ENCODE results near the gene LYRM4. TPM values are rescaled to one million over a fixed set of nuclear protein-coding genes. Genes with fewer than 3 reads are reported as not detected.

LYRM4 gene
- total and polyA plus RNA-seq, 2 experiments from 2014 or later = 51.0 to 62.0 TPM

DNA sequence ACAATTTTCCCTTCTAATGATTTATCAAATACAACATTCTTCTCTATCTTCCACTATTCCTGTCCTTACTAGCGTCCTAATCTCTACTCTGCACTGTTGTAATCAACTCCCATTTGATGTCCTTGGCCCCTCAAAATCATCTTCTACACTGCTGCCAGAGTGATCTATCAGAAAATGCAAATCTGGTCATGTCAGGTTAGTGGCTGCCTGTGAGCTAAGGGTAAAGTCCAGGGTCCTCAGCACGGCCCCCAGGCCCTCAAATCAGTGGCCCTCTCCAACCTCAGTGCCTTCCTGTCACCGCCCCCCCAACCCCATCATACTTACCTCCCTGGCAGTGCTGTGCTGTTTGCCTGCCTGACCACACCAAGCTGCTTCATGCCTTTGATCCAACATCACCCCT, 3.8 kb downstream of the LYRM4 start (continued):
- TF ChIP-seq, protein P1, sequence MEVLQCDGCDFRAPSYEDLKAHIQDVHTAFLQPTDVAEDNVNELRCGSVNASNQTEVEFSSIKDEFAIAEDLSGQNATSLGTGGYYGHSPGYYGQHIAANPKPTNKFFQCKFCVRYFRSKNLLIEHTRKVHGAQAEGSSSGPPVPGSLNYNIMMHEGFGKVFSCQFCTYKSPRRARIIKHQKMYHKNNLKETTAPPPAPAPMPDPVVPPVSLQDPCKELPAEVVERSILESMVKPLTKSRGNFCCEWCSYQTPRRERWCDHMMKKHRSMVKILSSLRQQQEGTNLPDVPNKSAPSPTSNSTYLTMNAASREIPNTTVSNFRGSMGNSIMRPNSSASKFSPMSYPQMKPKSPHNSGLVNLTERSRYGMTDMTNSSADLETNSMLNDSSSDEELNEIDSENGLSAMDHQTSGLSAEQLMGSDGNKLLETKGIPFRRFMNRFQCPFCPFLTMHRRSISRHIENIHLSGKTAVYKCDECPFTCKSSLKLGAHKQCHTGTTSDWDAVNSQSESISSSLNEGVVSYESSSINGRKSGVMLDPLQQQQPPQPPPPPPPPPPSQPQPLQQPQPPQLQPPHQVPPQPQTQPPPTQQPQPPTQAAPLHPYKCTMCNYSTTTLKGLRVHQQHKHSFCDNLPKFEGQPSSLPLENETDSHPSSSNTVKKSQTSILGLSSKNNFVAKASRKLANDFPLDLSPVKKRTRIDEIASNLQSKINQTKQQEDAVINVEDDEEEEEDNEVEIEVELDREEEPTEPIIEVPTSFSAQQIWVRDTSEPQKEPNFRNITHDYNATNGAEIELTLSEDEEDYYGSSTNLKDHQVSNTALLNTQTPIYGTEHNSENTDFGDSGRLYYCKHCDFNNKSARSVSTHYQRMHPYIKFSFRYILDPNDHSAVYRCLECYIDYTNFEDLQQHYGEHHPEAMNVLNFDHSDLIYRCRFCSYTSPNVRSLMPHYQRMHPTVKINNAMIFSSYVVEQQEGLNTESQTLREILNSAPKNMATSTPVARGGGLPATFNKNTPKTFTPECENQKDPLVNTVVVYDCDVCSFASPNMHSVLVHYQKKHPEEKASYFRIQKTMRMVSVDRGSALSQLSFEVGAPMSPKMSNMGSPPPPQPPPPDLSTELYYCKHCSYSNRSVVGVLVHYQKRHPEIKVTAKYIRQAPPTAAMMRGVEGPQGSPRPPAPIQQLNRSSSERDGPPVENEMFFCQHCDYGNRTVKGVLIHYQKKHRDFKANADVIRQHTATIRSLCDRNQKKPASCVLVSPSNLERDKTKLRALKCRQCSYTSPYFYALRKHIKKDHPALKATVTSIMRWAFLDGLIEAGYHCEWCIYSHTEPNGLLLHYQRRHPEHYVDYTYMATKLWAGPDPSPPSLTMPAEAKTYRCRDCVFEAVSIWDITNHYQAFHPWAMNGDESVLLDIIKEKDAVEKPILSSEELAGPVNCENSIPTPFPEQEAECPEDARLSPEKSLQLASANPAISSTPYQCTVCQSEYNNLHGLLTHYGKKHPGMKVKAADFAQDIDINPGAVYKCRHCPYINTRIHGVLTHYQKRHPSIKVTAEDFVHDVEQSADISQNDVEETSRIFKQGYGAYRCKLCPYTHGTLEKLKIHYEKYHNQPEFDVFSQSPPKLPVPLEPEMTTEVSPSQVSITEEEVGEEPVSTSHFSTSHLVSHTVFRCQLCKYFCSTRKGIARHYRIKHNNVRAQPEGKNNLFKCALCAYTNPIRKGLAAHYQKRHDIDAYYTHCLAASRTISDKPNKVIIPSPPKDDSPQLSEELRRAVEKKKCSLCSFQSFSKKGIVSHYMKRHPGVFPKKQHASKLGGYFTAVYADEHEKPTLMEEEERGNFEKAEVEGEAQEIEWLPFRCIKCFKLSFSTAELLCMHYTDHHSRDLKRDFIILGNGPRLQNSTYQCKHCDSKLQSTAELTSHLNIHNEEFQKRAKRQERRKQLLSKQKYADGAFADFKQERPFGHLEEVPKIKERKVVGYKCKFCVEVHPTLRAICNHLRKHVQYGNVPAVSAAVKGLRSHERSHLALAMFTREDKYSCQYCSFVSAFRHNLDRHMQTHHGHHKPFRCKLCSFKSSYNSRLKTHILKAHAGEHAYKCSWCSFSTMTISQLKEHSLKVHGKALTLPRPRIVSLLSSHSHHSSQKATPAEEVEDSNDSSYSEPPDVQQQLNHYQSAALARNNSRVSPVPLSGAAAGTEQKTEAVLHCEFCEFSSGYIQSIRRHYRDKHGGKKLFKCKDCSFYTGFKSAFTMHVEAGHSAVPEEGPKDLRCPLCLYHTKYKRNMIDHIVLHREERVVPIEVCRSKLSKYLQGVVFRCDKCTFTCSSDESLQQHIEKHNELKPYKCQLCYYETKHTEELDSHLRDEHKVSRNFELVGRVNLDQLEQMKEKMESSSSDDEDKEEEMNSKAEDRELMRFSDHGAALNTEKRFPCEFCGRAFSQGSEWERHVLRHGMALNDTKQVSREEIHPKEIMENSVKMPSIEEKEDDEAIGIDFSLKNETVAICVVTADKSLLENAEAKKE (CRISPR knock-in tag; IDR thresholded peaks at IDR 0.05) = no peak
- TF ChIP-seq, protein P2, sequence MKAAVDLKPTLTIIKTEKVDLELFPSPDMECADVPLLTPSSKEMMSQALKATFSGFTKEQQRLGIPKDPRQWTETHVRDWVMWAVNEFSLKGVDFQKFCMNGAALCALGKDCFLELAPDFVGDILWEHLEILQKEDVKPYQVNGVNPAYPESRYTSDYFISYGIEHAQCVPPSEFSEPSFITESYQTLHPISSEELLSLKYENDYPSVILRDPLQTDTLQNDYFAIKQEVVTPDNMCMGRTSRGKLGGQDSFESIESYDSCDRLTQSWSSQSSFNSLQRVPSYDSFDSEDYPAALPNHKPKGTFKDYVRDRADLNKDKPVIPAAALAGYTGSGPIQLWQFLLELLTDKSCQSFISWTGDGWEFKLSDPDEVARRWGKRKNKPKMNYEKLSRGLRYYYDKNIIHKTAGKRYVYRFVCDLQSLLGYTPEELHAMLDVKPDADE (IDR thresholded peaks at IDR 0.05) = no peak
- TF ChIP-seq EZH2 (IDR thresholded peaks at IDR 0.05; ENCODE audit: low read depth, unreplicated experiment) = no peak
- no peak for TF ChIP-seq ZNF331 (CRISPR knock-in tag; IDR thresholded peaks at IDR 0.05; ENCODE audit: low read depth)
- TF ChIP-seq POLR2AphosphoS5 (IDR thresholded peaks at IDR 0.05; ENCODE audit: low read depth) = no peak
- TF ChIP-seq, protein P3, sequence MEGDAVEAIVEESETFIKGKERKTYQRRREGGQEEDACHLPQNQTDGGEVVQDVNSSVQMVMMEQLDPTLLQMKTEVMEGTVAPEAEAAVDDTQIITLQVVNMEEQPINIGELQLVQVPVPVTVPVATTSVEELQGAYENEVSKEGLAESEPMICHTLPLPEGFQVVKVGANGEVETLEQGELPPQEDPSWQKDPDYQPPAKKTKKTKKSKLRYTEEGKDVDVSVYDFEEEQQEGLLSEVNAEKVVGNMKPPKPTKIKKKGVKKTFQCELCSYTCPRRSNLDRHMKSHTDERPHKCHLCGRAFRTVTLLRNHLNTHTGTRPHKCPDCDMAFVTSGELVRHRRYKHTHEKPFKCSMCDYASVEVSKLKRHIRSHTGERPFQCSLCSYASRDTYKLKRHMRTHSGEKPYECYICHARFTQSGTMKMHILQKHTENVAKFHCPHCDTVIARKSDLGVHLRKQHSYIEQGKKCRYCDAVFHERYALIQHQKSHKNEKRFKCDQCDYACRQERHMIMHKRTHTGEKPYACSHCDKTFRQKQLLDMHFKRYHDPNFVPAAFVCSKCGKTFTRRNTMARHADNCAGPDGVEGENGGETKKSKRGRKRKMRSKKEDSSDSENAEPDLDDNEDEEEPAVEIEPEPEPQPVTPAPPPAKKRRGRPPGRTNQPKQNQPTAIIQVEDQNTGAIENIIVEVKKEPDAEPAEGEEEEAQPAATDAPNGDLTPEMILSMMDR (conservative IDR thresholded peaks at IDR 0.05; ENCODE audit: low read depth in 2 of 2) = no peak

DNA sequence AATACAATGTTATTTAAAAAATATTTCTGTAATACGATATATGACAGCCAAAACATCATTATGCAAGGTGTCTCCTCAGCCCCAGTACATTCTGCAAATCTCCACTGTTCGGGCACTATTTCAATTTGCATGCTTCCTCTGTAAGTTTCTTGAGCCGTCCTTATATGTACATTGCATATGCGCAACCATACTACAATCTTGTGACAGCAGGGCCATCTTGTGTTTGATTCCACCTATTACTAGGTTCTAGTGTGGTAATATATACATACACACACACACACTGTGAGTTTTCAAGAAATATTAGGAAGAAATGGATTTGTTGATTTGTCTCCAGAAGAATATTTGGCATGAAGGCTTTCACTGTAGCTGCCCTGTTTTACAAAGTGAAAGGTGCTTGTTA, 9.8 kb downstream of the LYRM4 start:
- Histone ChIP-seq H4K20me1 (replicated peaks; ENCODE audit: insufficient read depth) (peaks cover 55% of the 10 kb centered on the region), H3K36me3 (ENCODE audit: insufficient read depth) (no peaks in the 10 kb centered on the region), H3K27ac (ENCODE audit: low read depth) (no peak overlapping the region), H3K4me3 (no peak overlapping the region), H3K4me2 (no peak overlapping the region), H3K4me1 (ENCODE audit: insufficient read depth) (no peaks in the 10 kb centered on the region), H3K79me2 (replicated peaks; ENCODE audit: insufficient read depth) (peaks cover 83% of the 10 kb centered on the region), H3F3A (replicated peaks; ENCODE audit: low read depth) (no peaks in the 10 kb centered on the region), H3K9me2 (ENCODE audit: insufficient read depth) (no peaks in the 10 kb centered on the region), H3K27me3 (ENCODE audit: insufficient read depth) (no peaks in the 10 kb centered on the region), H2AFZ (no peak overlapping the region)
- no peak overlapping the region for H3K27ac Mint-ChIP-seq
- H3K4me3 Mint-ChIP-seq = no peak overlapping the region
- DNase-seq (ENCODE audit: low spot score) (no peak), ATAC-seq (no peak)
- H3K36me3 Mint-ChIP-seq (ENCODE audit: low read depth) = peaks cover 24% of the 10 kb centered on the region
- no peaks in the 10 kb centered on the region for H3K27me3 Mint-ChIP-seq (ENCODE audit: insufficient read depth, low read depth, poor library complexity)
- H3K4me1 Mint-ChIP-seq = peaks cover 7% of the 10 kb centered on the region; the same call in 2 of the 3 replicates
- H3K9me3 Mint-ChIP-seq = peaks cover 2% of the 10 kb centered on the region; the same call in 2 of the 3 replicates
- TF ChIP-seq, protein P2 (IDR thresholded peaks at IDR 0.05) = no peak
- TF ChIP-seq NANOG (IDR thresholded peaks at IDR 0.05; ENCODE audit: borderline replicate concordance) = no peak
- TF ChIP-seq ZNF331 (CRISPR knock-in tag; IDR thresholded peaks at IDR 0.05; ENCODE audit: low read depth) = no peak
